OCI-LY3 (cell line): ENCODE measurements around the gene PIRT.

Source experiments
- CTCF ChIP-seq: fragments of 200-600, 300-600 bp; sonication (generic); IDR thresholded peaks from 2 replicates; pipeline ENCODE4 v1.5.1; 2014; ENCODE audit warnings: antibody characterized with exemption, low read length, low read depth
- EZH2phosphoT487 ChIP-seq: fragments of 200-600 bp; shearing (Covaris generic); IDR thresholded peaks from 2 replicates; pipeline ENCODE4 v1.6.1; 2018; ENCODE audit warnings: antibody characterized with exemption, mixed run types, low read depth

GRCh38 chr17:10836145-10836544 lies 1.7 kb downstream of the PIRT start:
- TF ChIP-seq CTCF (no peak), EZH2phosphoT487 (no peak)
